ENCODE results near the gene GNB1. TPM values are rescaled to one million over a fixed set of nuclear protein-coding genes. Genes with fewer than 3 reads are reported as not detected.
A peak's percentile ranks its signal among the peaks of the same experiment; 100 is the strongest.

GNB1 gene
- total RNA-seq, 3 donors from 2014 or later (not counting 1 experiment from before 2014, with no cell fraction given) = 285 to 304 (median 289) TPM

GRCh38 chr1:1760715-1761114, 130.2 kb downstream of the GNB1 start:
- Mint-ChIP-seq H3K9me3 (no peaks in the 10 kb centered on the region), H3K36me3 (no peaks in the 10 kb centered on the region), H3K27me3 (ENCODE audit: low read depth in 2 of 2) (no peaks in the 10 kb centered on the region), H3K27ac (no peak overlapping the region), H3K4me3 (no peak overlapping the region), H3K4me1 (peaks cover 21 to 32% of the 10 kb centered on the region in 2 donors)
- TF ChIP-seq, protein P1, sequence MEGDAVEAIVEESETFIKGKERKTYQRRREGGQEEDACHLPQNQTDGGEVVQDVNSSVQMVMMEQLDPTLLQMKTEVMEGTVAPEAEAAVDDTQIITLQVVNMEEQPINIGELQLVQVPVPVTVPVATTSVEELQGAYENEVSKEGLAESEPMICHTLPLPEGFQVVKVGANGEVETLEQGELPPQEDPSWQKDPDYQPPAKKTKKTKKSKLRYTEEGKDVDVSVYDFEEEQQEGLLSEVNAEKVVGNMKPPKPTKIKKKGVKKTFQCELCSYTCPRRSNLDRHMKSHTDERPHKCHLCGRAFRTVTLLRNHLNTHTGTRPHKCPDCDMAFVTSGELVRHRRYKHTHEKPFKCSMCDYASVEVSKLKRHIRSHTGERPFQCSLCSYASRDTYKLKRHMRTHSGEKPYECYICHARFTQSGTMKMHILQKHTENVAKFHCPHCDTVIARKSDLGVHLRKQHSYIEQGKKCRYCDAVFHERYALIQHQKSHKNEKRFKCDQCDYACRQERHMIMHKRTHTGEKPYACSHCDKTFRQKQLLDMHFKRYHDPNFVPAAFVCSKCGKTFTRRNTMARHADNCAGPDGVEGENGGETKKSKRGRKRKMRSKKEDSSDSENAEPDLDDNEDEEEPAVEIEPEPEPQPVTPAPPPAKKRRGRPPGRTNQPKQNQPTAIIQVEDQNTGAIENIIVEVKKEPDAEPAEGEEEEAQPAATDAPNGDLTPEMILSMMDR (IDR thresholded peaks at IDR 0.05) = no peak
- Histone ChIP-seq H3K9me3 (ENCODE audit: control insufficient read depth, insufficient read depth, low read length) (no peaks in the 10 kb centered on the region), H3K27ac (ENCODE audit: low read length) (no peak overlapping the region), H3K4me1 (ENCODE audit: control insufficient read depth, insufficient read depth, low read length) (peaks cover 26% of the 10 kb centered on the region), H3K36me3 (ENCODE audit: control insufficient read depth, insufficient read depth, low read length) (peaks cover 50% of the 10 kb centered on the region), H3K27me3 (ENCODE audit: control insufficient read depth, insufficient read depth, low read length) (no peaks in the 10 kb centered on the region), H3K4me3 (ENCODE audit: low read length) (no peak overlapping the region)
- ATAC-seq (no peak), DNase-seq (no peak)
- intact Hi-C loops (cut with micrococcal nuclease) = no loop called here
- WGBS (ENCODE audit: insufficient coverage) = 88% methylated on average over 10 of the region's 10 CpGs

DNA sequence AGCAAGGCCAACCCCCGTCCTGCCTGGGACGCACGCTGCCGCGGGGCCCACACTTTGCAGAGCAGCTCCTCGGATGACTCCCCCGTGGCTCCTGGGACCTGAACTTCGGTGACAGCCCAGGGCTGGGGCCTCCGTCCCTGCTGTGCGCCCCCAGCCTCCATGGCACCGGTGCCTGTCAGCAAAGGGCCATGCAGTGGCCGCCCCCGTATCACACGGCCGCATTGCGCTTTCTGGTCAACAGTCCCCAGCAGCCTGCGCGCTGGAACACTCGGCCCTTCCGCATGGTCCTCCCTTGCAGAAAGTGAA, 130.6 kb downstream of the GNB1 start:
- Histone ChIP-seq H3K27ac (ENCODE audit: low read length) (no peak overlapping the region), H3K4me1 (ENCODE audit: control insufficient read depth, insufficient read depth, low read length) (peaks cover 26% of the 10 kb centered on the region), H3K36me3 (ENCODE audit: control insufficient read depth, insufficient read depth, low read length) (peaks cover 54% of the 10 kb centered on the region), H3K27me3 (ENCODE audit: control insufficient read depth, insufficient read depth, low read length) (no peaks in the 10 kb centered on the region), H3K9me3 (ENCODE audit: control insufficient read depth, insufficient read depth, low read length) (no peaks in the 10 kb centered on the region), H3K4me3 (ENCODE audit: low read length) (no peak overlapping the region)
- Mint-ChIP-seq H3K9me3 (no peaks in the 10 kb centered on the region), H3K4me3 (no peak overlapping the region), H3K27ac (peak overlapping the region in 1 of 2 donors; percentile 82), H3K36me3 (no peaks in the 10 kb centered on the region), H3K27me3 (ENCODE audit: low read depth in 2 of 2) (no peaks in the 10 kb centered on the region), H3K4me1 (peaks cover 21 to 32% of the 10 kb centered on the region in 2 donors)
- 97% methylated on average over 20 of the region's 20 CpGs for WGBS (ENCODE audit: insufficient coverage)
- intact Hi-C loops (cut with micrococcal nuclease) = no loop called here
- DNase-seq (no peak), ATAC-seq (no peak)
- TF ChIP-seq, protein P1 (IDR thresholded peaks at IDR 0.05) = no peak

GRCh38 chr1:1759456-1760344, 131.2 kb downstream of the GNB1 start:
- Mint-ChIP-seq H3K27ac (peak overlapping the region; percentile 82), H3K36me3 (no peaks in the 10 kb centered on the region)
- WGBS (ENCODE audit: insufficient coverage) = 87% methylated on average over 37 of the region's 37 CpGs

More at GRCh38 chr1:1759456-1760344, 131.2 kb downstream of the GNB1 start:
- Mint-ChIP-seq H3K4me3 (peak overlapping the region; percentile 58), H3K4me1 (peaks cover 21 to 32% of the 10 kb centered on the region in 2 donors), H3K27me3 (ENCODE audit: low read depth in 2 of 2) (no peaks in the 10 kb centered on the region), H3K9me3 (no peaks in the 10 kb centered on the region)
- H3K36me3 ChIP-seq (ENCODE audit: control insufficient read depth, insufficient read depth, low read length) = peaks cover 52% of the 10 kb centered on the region
- H3K27ac ChIP-seq (ENCODE audit: low read length) = peak overlapping the region; percentile 22
- ATAC-seq = no peak
- no peak for DNase-seq
- H3K9me3 ChIP-seq (ENCODE audit: control insufficient read depth, insufficient read depth, low read length) = no peaks in the 10 kb centered on the region
- TF ChIP-seq, protein P1 (IDR thresholded peaks at IDR 0.05) = no peak
- H3K4me1 ChIP-seq (ENCODE audit: control insufficient read depth, insufficient read depth, low read length) = peaks cover 26% of the 10 kb centered on the region
- no peaks in the 10 kb centered on the region for H3K27me3 ChIP-seq (ENCODE audit: control insufficient read depth, insufficient read depth, low read length)
- H3K4me3 ChIP-seq (ENCODE audit: low read length) = no peak overlapping the region
- intact Hi-C loops (cut with micrococcal nuclease) = no loop called here

Data from natural killer cell (primary cell).